Spinal cord (tissue), 10 donors: ENCODE data around the gene FOXO6. TPM values are rescaled to one million over a fixed set of nuclear protein-coding genes. Genes with fewer than 3 reads are reported as not detected.

Experiments
- DNase-seq, 6 donors: peaks; one replicate each; pipeline versions ENCODE4 v3.0.0 to v3.0.0-alpha.2; 2013 to 2015; ENCODE audit warnings: low spot score in 6 of 6, low read depth in 4 of 6
- H3K27ac ChIP-seq: one replicate; pipeline ENCODE4 v1.5.1; 2013; ENCODE audit warnings: low read depth, low read length, control low read depth
- H3K27me3 ChIP-seq: one replicate; pipeline ENCODE4 v1.6.1; 2013; ENCODE audit warnings: low read length; ENCODE audit not compliant: control insufficient read depth, insufficient read depth
- H3K36me3 ChIP-seq: one replicate; pipeline ENCODE4 v1.6.1; 2013; ENCODE audit warnings: low read length; ENCODE audit not compliant: control insufficient read depth, insufficient read depth
- H3K4me1 ChIP-seq: one replicate; pipeline ENCODE4 v1.6.1; 2013; ENCODE audit warnings: low read length; ENCODE audit not compliant: control insufficient read depth, insufficient read depth
- H3K4me3 ChIP-seq: one replicate; pipeline ENCODE4 v1.5.1; 2013; ENCODE audit warnings: low read depth, low read length, control low read depth
- H3K9me3 ChIP-seq: one replicate; pipeline ENCODE4 v1.6.1; 2013; ENCODE audit warnings: low read length; ENCODE audit not compliant: control insufficient read depth, insufficient read depth
- WGBS: methylation state at CpG from one replicate; pipeline ENCODE4 v1.1.5; 2013; ENCODE audit warnings: missing lambda C conversion rate; ENCODE audit not compliant: insufficient coverage; 5-methylcytosine and 5-hydroxymethylcytosine counted together
- polyA plus RNA-seq, 2 donors: library from polyadenylated mRNA; unstranded; fragments of 120-200 nt; gene quantifications; one replicate each; pipeline ENCODE4 v1.2.1, GENCODE V29; 2013; ENCODE audit not compliant: insufficient read length in 2 of 2
- total RNA-seq, 2 donors: library from RNA; depleted of rRNA in 1 of 2; stranded (reverse); fragments of 120-200 nt in 1 of 2; fragments of >200 nt in 1 of 2; gene quantifications; one replicate each; pipeline versions ENCODE4 v1.2.3 to v1.2.4, GENCODE V29; 2013 to 2014
- donor health status: healthy.

FOXO6 gene
- total and polyA plus RNA-seq, 4 donors: 1.9 to 11.0 (median 5.9) TPM

DNA sequence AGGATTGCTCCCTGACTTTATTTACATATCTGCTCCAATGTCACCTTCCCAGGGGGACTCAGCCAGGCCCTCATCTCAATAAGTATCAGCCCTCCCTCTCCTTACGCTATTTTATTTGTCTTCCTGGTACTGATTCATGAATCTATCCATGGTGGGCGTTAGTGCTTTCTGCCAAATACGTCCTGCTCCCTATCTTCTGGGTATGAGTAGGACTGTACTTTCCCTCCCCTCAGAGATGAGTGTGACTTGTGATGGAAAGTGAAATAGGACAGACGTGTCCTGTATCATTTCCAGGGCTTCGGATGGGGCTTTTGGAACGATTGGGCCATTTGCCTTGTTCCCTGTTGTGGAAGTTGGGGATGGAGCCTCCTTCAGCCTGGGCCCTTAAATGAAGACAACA is 47.5 kb downstream of the FOXO6 start:
- 75% methylated on average over 2 of the region's 6 CpGs for WGBS
- peaks cover 29% of the 10 kb centered on the region for H3K4me1 ChIP-seq

DNA sequence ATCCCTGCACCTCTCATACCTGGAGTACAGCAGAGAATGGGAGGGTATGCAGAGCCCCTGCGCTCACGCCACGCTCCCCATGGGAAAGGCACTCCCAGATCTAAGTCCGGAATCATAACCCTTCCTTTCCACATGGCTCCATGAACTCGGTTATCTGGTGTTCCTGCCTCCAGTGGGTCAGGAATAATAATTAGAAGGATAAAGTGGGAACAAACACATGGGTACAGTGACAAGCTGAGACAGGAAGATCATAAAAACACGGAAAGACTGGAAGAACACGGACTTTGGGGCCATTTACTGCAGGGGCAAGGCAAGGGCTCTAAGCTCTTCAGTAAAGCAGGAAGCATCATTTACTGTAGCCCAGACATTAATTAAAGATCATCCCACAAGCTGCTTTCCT is 48.6 kb downstream of the FOXO6 start:
- H3K27me3 ChIP-seq: peaks cover 2% of the 10 kb centered on the region
- WGBS: 92% methylated on average over 5 of the region's 7 CpGs
- H3K4me3 ChIP-seq: no peak overlapping the region
- no peaks in the 10 kb centered on the region for H3K36me3 ChIP-seq
- no peak overlapping the region for H3K27ac ChIP-seq
- no peaks in the 10 kb centered on the region for H3K9me3 ChIP-seq
- H3K4me1 ChIP-seq: peaks cover 28% of the 10 kb centered on the region
- no peak for DNase-seq

More for the DNA sequence above, 47.5 kb downstream of the FOXO6 start:
- Histone ChIP-seq H3K4me3 (no peak overlapping the region), H3K36me3 (no peaks in the 10 kb centered on the region), H3K27me3 (peaks cover 2% of the 10 kb centered on the region), H3K27ac (no peak overlapping the region), H3K9me3 (no peaks in the 10 kb centered on the region)
- DNase-seq: no peak

DNA sequence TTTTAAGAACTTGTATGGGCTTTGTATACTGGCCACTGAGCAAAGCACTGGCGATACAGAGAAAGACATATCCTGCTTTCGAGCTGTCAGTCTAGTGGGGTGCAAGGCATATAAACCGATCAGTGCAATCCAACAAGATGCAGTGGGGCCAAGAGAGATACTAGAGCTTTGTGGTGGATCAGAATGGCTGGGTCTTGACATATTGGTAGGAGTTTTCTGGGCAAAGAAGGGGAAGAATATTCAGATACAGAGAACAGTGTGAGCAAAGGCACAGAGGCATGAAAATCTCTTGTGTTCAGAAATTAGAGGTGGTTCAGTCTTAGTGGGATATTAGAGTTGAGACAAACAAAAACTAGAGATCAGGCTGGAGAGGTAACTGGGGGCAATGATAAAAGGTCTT is 49.2 kb downstream of the FOXO6 start:
- Histone ChIP-seq H3K27ac (no peak overlapping the region), H3K36me3 (no peaks in the 10 kb centered on the region), H3K27me3 (peaks cover 2% of the 10 kb centered on the region), H3K9me3 (no peaks in the 10 kb centered on the region), H3K4me3 (no peak overlapping the region), H3K4me1 (peaks cover 25% of the 10 kb centered on the region)
- WGBS: 96% methylated on average over 3 of the region's 3 CpGs
- DNase-seq: no peak

DNA sequence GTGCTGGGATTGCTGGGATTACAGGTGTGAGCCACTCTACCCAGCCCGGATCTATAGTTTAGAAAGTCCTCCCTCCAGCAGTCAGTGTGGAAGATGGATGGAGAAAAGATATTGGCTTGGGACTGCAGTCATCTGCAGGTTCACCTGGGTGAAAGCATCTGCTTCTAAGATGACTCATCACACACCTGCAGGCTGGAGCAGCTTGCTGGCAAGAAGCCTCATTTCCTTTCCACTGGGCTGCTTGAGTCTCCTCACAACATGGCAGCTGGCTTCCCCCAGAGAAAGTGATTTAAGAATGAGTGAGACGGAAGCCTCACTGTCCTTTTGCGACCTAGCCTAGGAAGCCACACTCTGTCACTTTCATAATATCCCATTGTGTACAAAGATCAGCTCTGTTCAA is 50.0 kb downstream of the FOXO6 start:
- H3K4me1 ChIP-seq: peaks cover 25% of the 10 kb centered on the region
- WGBS: no CpG with 5 or more reads among the region's 3 CpGs
- H3K27me3 ChIP-seq: peaks cover 2% of the 10 kb centered on the region
- no peak for DNase-seq
- no peak overlapping the region for H3K4me3 ChIP-seq
- no peak overlapping the region for H3K27ac ChIP-seq
- H3K9me3 ChIP-seq: no peaks in the 10 kb centered on the region
- no peaks in the 10 kb centered on the region for H3K36me3 ChIP-seq

DNA sequence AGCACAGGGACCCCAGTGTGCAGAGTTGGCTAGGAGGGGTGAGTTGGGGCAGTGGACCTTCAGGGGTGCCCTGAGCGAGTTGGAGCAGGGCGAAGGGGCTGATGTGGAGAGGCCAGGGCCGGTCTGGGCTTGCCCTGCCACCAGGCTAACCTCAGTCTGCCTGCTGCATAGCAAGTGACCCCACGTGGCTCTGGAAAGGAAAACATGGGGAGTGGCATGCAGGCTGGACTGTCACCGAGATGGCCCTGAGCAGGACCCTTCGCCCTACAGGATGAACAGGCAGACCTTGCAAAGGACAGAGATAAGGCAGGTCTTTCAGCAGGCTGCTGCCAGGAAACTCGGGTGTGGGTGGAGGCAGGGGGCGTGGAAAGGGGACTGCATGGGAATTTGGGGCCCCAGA is 51.5 kb downstream of the FOXO6 start:
- no peak for DNase-seq
- Histone ChIP-seq H3K4me1 (peaks cover 20% of the 10 kb centered on the region), H3K9me3 (no peaks in the 10 kb centered on the region), H3K27ac (no peak overlapping the region), H3K27me3 (peaks cover 2% of the 10 kb centered on the region), H3K36me3 (no peaks in the 10 kb centered on the region), H3K4me3 (no peak overlapping the region)
- 59% methylated on average over 8 of the region's 8 CpGs for WGBS

DNA sequence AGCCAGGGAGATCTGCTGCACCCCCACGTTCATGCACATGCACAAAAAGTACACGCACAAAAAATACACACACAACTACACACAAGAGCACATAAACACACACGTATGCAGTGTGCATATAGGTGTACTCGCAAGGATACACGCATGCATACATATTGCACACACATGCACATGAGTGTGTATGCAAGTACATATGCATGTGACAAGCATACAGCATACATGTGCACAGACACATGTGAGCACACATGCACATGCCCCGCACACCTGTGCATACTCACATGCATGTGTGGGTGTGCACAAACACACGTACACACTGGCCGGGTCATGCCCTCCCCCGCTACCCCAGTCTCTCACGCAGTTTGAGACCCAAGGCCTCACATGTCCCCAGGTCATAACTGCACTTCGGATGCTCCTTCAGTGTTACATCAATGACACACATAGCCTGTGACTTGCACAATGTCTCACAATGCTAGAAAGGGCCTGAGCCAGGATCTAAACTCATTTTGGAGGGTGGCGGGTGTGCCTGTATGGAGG is 52.6 kb downstream of the FOXO6 start:
- Histone ChIP-seq H3K27ac (no peak overlapping the region), H3K4me3 (no peak overlapping the region), H3K4me1 (peaks cover 20% of the 10 kb centered on the region), H3K27me3 (peaks cover 2% of the 10 kb centered on the region), H3K9me3 (no peaks in the 10 kb centered on the region), H3K36me3 (no peaks in the 10 kb centered on the region)
- no peak for DNase-seq
- 89% methylated on average over 6 of the region's 12 CpGs for WGBS

DNA sequence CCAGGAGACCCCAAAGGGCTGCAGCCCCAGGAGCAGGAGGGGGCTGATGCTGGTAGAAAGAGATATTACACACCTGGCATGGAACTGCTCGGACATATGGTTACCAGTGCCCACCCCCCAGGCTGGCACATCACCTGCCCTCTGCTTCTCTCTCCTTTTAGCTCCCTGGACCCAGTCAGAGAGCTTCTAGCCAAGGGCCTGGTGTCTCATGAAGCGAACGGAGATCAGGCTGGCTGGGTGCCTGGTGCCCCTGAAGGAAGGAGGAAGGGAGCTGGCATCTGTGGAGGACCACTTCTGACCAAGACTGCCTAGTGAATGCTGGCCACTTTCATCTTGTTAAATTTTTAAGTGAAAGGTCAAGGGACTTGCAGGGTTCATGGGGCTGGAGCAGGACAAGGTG is 53.1 kb downstream of the FOXO6 start:
- peak in 1 of 6 donors; percentile 72 for DNase-seq
- WGBS: 59% methylated on average over 3 of the region's 3 CpGs
- no peaks in the 10 kb centered on the region for H3K36me3 ChIP-seq
- no peak overlapping the region for H3K27ac ChIP-seq
- H3K27me3 ChIP-seq: peaks cover 2% of the 10 kb centered on the region
- H3K4me1 ChIP-seq: peaks cover 25% of the 10 kb centered on the region
- no peaks in the 10 kb centered on the region for H3K9me3 ChIP-seq
- no peak overlapping the region for H3K4me3 ChIP-seq

DNA sequence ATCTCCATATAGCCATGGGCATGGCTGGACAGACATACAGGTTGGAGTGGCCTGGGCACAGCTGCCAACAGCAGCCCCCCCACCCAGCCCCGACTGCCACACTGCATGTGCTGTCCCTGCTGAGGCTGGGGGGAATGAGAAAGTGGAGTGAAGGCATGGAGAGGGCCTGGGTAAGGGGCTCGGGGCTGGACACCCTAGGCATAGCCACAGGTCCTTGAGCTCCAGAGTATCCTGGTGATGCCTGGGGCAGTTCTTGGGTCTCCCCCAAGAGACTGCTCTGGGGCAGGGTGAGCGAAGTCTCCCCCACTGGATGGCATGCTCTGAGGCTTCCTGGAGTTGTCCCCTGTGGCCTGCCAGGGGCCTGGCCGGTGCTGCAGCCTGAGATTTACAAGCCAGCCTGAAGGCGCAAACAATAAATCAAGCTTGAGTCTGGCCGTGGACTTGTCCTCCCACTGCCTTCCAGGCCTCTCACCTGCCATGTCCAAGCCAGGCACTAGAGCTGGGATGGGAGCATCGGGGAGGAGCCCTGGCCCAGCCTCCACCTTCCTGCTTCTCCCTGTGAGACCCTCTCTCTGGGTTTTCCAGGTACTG is 53.6 kb downstream of the FOXO6 start:
- no peaks in the 10 kb centered on the region for H3K36me3 ChIP-seq
- H3K4me3 ChIP-seq: no peak overlapping the region
- no peaks in the 10 kb centered on the region for H3K9me3 ChIP-seq
- DNase-seq: no peak
- H3K27ac ChIP-seq: no peak overlapping the region
- peaks cover 26% of the 10 kb centered on the region for H3K4me1 ChIP-seq
- WGBS: 58% methylated on average over 7 of the region's 7 CpGs
- peaks cover 1% of the 10 kb centered on the region for H3K27me3 ChIP-seq

DNA sequence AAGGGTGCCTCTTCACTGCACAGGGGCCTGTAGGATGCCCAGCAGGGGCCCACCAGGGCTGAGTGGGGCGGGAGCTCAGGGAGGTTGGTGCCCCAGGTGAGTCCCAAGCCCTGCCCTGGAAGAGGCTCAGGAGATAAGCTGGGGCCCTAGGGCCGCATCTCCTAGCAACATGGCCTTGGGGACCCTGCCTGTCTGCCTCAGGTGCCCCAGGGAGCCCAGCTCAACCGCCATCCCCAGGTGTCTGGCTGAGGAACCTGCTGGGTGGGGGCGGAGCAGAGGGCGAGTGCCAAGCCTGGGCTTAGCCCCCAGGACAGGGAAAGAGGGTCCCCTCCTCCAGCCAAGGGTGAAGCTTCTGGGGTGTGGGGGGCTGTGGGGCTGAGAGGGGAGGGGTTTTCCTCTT is 54.8 kb downstream of the FOXO6 start:
- no peak overlapping the region for H3K4me3 ChIP-seq
- H3K4me1 ChIP-seq: peaks cover 34% of the 10 kb centered on the region
- no peaks in the 10 kb centered on the region for H3K27me3 ChIP-seq
- no peak overlapping the region for H3K27ac ChIP-seq
- 93% methylated on average over 4 of the region's 5 CpGs for WGBS
- no peak for DNase-seq
- H3K9me3 ChIP-seq: no peaks in the 10 kb centered on the region
- H3K36me3 ChIP-seq: no peaks in the 10 kb centered on the region

DNA sequence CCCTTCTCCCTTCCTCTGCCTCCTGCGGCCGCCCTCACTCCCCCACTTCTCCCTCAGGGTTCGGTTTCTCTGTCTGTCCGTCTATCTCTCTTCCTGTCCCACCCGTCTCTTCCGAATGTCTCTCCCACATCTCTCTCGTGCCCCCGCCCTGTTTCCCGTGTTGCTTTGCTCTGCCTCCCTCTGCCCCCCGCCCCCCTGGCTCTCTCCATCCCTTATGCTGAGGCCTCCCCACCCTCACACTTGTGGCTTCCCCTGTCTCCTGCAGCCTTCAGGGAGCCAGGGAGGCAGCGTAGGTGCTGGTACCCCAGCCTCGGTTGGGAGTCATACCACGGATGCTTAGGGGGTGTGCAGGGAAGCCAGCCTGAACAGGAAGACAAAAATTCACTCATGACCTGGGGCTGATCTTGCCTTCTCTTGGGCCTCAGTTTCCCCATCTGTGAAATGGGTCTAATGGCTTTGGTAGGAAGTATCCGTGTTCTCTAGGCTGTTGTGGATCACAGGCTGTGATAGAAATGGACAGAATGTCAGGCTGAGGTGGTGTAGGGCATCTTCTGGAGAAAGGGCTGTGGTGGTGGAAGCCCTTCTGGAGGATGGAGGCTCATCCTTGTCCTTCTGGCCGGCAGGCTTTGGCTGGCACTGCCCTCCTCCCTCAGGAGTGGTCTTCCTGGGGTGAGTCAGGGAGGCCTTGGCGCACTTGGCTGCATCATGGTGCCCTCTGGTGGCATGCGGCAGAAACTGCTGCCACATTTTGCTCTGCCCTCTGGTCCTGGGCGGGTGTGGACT is 55.5 kb downstream of the FOXO6 start:
- peak in 2 of 6 donors; percentile 82 to 85 for DNase-seq

More for the DNA sequence above, 55.5 kb downstream of the FOXO6 start:
- 61% methylated on average over 18 of the region's 18 CpGs for WGBS
- Histone ChIP-seq H3K27ac (no peak overlapping the region), H3K27me3 (no peaks in the 10 kb centered on the region), H3K4me3 (no peak overlapping the region), H3K36me3 (no peaks in the 10 kb centered on the region), H3K9me3 (no peaks in the 10 kb centered on the region), H3K4me1 (peaks cover 34% of the 10 kb centered on the region)
